Upper lobe of left lung (tissue), 4 donors: ENCODE data around the gene LDLRAD3.

Experiments used
- CTCF ChIP-seq, 6 experiments: fragments of 450-650 bp in 4 of 6; fragments of 200-600 bp in 2 of 6; sonication (generic) in 2 of 6; IDR thresholded peaks; one replicate each; pipeline ENCODE4 v1.5.1; 2016 to 2019; ENCODE audit warnings: antibody characterized with exemption in 6 of 6
- EP300 ChIP-seq, 4 donors: sonication (generic); formaldehyde crosslinking; IDR thresholded peaks; one replicate each; pipeline ENCODE4 v1.5.1; 2017; ENCODE audit warnings: antibody characterized with exemption in 4 of 4, control low read depth in 2 of 4
- POLR2A ChIP-seq, 4 donors: fragments of 450-650 bp; IDR thresholded peaks; one replicate each; pipeline ENCODE4 v1.5.1; 2016 to 2017; ENCODE audit warnings: antibody characterized with exemption in 4 of 4, mild to moderate bottlenecking in 2 of 4

DNA sequence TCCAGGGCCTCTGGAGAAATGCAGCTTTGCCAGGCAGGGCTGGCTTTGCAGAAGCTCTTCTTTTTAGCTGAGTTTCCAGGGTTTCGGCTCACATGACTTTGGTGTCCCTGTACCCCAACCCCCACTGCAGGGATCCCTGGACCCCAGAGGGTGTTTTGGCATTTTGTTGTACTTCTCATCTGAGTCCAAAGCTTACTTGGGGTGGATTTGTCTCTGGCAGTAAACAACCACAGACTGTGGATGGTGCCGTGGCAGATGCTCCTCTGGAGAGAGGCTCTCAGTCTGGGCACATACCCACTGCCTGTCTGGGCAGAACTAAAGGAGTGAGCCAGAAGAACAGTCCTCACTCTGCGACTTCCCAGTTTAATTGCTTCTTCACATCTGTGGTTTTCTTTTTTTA is 295.8 kb downstream of the LDLRAD3 start:
- no peak for TF ChIP-seq CTCF (IDR thresholded peaks at IDR 0.05)
- TF ChIP-seq POLR2A (IDR thresholded peaks at IDR 0.05), result no peak
- TF ChIP-seq EP300 (IDR thresholded peaks at IDR 0.05), result no peak
